HG02642 (cell line): Measurements from ENCODE around the gene MTCH1.

ENCODE experiments used
- ATAC-seq: cut with Tn5 transposase; IDR thresholded peaks from one replicate; pipeline ENCODE4 v1.9.1; 2021; ENCODE audit warnings: mild to moderate bottlenecking; ENCODE audit not compliant: unreplicated experiment, poor library complexity

Gene MTCH1

GRCh38 chr6:36985808-36986703 is at the start of gene MTCH1:
MTCH1 (minus strand) TSS chr6:36986196; CDS start chr6:36986173, 23 bp downstream.
- ATAC-seq = peak; percentile 87

GRCh38 chr6:37033819-37034795 is 48.1 kb upstream of the MTCH1 start:
- ATAC-seq = no peak

- no peak for ATAC-seq
These were observed 47.3 kb upstream of the MTCH1 start for GRCh38 chr6:37033255-37033654.

- ATAC-seq = no peak
These were observed 46.2 kb upstream of the MTCH1 start for GRCh38 chr6:37032239-37032638.

- no peak for ATAC-seq
These were observed 44.6 kb upstream of the MTCH1 start for GRCh38 chr6:37030599-37030998.

- ATAC-seq = no peak
These were observed 43.4 kb upstream of the MTCH1 start for GRCh38 chr6:37029249-37029971.

GRCh38 chr6:37027811-37028469 is 41.9 kb upstream of the MTCH1 start:
- no peak for ATAC-seq

GRCh38 chr6:37027036-37027720 is 41.2 kb upstream of the MTCH1 start:
- ATAC-seq = no peak

- no peak for ATAC-seq
These were observed 39.8 kb upstream of the MTCH1 start for GRCh38 chr6:37025621-37026466.

GRCh38 chr6:37024656-37025337 is 38.8 kb upstream of the MTCH1 start:
- ATAC-seq = no peak

- no peak for ATAC-seq
These were observed 36.3 kb upstream of the MTCH1 start for GRCh38 chr6:37022135-37022863.

- ATAC-seq = no peak
These were observed 35.5 kb upstream of the MTCH1 start for GRCh38 chr6:37021356-37022129.

- ATAC-seq = no peak
These were observed 34.8 kb upstream of the MTCH1 start for GRCh38 chr6:37020812-37021211.

GRCh38 chr6:37020381-37020780 is 34.4 kb upstream of the MTCH1 start:
- no peak for ATAC-seq

GRCh38 chr6:37019065-37019450 is 33.1 kb upstream of the MTCH1 start:
- ATAC-seq = no peak
